SKM-1 (cell line): ENCODE data around the gene COLEC12.

Experiments
- DNase-seq: peaks from one replicate; lab custom pipeline; 2025; ENCODE audit not compliant: unreplicated experiment; lab: John Stamatoyannopoulos, UW

COLEC12 gene

DNA sequence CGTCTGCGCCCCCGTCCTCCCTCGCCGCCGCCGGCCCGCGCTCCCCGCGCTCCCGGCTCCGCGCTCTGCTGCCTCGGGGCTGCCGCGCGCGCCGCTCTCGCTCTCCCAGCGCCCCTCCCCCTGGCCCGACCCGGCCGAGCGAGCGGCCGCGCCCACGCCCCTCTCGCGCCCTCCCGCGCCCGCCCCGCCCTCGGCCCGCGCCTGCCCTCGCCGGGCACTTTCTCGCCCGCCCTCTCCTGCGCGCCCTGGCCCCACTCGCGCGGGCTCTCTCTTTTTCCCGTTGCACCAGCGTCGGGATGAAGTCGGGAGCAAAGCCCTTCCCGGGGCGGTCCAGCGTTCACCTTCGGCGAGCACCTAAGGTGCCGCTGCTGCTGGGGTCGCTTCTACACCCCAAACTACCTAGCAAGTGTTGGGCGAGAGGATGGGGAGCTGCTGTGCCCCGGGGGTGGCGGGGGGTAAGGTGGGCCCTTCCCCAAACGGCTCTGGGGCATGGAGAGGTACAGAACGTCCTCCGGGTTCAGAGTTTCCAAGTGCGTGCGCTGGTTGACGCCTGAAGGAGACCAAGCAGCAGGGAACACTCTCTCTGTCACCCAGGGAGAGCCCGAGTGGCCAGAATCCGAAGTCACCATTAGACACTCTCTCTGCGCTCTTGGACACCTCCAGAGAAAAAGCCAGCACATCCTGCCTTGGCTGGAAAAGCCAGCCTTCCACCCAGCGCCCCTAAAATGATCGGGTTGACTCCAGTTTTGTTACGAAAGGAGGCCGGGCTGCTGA is at the start of gene COLEC12:
TSS of gene COLEC12 (minus strand) at position 70 of the 774 bp plus-strand sequence. CDS start 187 bp downstream, outside the sequence.
- DNase-seq = no peak

GRCh38 chr18:549967-550366 is 49.5 kb upstream of the COLEC12 start:
- no peak for DNase-seq

DNA sequence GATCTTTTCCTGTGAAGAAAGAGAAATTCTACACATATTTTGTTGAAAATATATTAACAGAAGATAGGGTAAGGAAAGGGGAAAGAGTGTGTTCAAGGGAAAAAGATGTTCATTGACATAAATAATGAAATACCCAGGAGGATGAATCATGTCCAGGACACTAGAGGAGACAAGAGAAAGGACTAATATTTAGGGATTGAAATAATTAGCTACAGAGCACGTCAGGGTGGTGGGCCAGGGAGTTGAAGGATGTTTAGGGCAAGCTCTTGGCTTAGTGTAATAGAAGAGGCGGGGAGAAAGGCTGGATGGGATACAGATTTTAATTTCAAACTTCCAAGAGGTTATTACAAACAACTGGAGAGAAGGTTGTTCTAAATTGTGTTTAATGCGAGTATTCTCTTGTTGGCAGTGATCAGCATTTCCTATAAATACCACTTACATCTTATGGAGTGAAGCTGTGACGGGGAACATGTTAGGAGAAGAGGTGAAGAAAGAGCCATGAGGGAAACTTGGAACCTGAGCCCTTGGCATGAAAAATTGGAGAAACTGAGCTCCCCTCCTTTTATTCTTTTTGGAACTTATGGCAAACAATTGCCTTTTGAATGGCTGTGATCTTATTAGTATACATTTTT is 43.1 kb upstream of the COLEC12 start:
- DNase-seq = no peak

DNA sequence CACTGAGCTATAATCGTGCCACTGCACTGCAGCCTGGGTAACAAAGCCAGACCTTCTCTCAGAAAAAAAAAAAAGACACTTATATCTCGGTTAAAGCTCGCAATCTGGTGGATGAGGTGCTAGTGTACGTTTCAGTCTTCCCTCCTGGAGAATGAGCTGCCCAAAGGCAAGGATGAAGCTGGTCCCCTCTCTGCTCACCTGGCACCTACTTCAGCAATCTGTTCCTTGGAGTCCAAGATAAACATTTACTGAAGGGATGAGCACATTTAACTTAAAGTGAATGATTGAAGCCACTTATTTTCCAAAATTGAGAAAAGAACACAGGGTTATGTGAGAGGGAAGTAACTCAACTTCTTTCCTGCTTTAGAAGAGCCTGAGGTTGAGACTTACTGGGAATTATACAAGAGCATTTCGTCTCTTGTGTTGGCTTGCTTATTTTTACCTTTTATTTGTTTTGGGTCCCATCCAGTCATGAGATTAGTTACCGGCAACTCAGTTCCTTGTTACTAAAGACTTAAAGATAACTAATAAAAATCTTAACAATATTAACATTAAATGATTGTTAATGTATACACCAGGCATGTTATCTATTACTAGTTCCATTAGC is 33.6 kb upstream of the COLEC12 start:
- DNase-seq = no peak

GRCh38 chr18:532632-533031 is 32.1 kb upstream of the COLEC12 start:
- no peak for DNase-seq

DNA sequence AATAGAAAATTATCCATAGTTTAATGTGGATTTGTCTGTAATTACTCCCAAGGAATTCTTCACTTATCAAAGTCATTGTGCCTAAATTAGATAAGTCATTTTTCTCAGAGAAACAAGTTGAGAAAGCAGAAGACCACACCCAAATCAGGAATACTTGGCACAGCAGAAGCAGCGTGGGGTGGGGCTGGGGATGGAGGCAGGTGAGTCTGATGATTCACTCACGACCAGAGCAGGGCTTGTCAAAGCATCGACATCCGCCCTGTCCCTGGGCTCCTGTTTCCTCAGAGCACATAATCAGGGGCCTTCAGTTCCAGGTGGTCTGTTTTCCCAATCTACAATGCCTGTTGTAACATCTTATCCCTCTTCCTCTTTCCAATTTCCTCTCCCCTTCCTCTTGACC is 31.5 kb upstream of the COLEC12 start:
- no peak for DNase-seq

GRCh38 chr18:527146-527545 is 26.6 kb upstream of the COLEC12 start:
- DNase-seq = no peak

DNA sequence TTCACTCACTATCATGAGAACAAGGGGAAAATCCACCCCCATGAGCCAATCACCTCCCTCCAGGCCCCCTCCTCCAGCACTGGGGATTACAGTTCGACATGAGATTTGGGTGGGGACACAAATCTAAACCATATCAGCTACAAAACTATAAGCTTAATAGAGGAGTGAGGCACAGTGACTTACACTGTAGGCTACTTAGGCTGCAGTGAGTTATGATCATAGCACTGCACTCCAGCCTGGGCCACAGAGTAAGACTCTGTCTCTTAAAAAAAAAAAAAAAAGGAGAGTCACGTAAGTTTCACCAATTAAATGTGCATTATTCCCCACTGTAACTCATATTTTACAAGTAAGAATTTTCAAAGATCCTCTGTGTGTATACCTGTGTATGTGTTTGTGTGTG is 26.2 kb upstream of the COLEC12 start:
- DNase-seq = no peak

GRCh38 chr18:525036-525797 is 24.7 kb upstream of the COLEC12 start:
- no peak for DNase-seq

DNA sequence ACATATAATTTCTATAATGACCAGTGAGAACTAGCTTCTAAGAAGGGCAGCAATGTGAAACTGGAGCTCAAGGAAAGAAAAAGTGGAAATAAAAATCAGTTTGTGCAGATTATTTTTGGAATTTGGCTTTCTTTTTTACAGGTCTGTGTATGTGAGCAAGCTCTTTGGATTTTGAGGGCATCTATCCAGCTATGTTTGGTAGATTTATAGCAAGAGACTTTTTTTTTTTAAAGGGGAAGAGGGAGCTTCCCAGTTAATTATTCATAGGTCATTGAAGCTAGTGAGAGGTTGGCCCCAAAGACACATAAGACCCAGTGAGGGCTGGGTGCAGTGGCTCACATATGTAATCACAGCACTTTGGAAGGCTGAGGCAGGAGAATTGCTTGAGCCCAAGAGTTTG is 24.0 kb upstream of the COLEC12 start:
- DNase-seq = no peak

DNA sequence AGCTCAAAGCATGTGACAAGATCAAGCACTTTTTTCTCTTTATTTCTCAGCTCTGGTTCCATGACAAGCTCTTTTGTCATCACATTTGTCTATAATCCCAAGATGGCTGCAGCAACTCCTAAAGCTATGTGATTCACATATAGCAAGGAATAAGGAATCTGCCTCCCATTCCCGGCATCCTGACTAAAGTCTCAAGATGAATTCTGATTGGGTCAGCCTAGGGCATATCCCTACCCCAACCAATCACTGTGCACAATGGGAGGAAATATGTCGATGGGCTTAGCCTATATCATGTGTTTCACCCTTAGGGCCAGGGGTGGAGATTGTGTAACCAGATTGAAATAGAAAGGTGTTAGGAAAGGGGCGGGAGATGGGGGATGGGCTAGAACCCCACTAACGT is 23.1 kb upstream of the COLEC12 start:
- no peak for DNase-seq

- DNase-seq = no peak
These were observed 18.7 kb upstream of the COLEC12 start for GRCh38 chr18:519019-519879.

DNA sequence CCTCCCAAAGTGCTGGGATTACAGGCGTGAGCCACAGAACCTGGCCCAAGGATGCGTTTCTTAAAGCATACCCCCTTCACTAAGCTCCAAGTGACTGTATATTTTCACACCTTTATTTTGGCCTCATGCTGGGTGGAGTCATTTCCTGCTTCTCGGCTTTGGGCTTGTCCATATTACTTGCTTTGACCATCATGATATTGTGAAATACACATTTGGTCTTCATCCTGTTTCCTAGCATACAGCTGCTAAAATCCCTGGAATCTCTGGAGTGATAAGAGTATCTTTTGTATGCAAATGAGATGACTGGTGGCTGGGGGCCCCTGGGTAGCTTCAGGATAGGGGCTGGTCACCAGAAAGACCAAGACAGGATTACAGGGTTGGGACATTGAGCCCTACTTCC is 17.6 kb upstream of the COLEC12 start:
- DNase-seq = no peak

- DNase-seq = no peak
These were observed 15.3 kb upstream of the COLEC12 start for GRCh38 chr18:515838-516237.

- DNase-seq = no peak
These were observed 14.8 kb upstream of the COLEC12 start for GRCh38 chr18:515156-515815.

- DNase-seq = no peak
These were observed 13.5 kb upstream of the COLEC12 start for GRCh38 chr18:513826-514530.

GRCh38 chr18:512957-513356 is 12.5 kb upstream of the COLEC12 start:
- DNase-seq = no peak

GRCh38 chr18:508835-509234 is 8.3 kb upstream of the COLEC12 start:
- no peak for DNase-seq

- no peak for DNase-seq
These were observed 7.1 kb upstream of the COLEC12 start for GRCh38 chr18:507636-508035.
